ENCODE results near the gene MDM1. TPM values are rescaled to one million over a fixed set of nuclear protein-coding genes. Genes with fewer than 3 reads are reported as not detected.
A peak's percentile ranks its signal among the peaks of the same experiment; 100 is the strongest.

Gene MDM1
- polyA plus RNA-seq, 1 experiment, result 8.5 TPM

GRCh38 chr12:68331500-68331868, 678 bp downstream of the MDM1 start:
- DNase-seq (ENCODE audit: low read depth), result no peak
- ChIA-PET POLR2A (no interaction called here), CTCF (interaction anchor here (1.2 kb wide), 1 partner anchor 14 kb away, joined by 5 read pairs; no protein-coding TSS in a partner anchor)
- Histone ChIP-seq H3K4me3 (ENCODE audit: low read depth, low read length) (peak overlapping the region; percentile 90), H3K36me3 (ENCODE audit: control insufficient read depth, insufficient read depth, low read length) (no peaks in the 10 kb centered on the region), H3K27me3 (ENCODE audit: control insufficient read depth, insufficient read depth, low read length) (peaks cover 2% of the 10 kb centered on the region)
- TF ChIP-seq, protein P1, sequence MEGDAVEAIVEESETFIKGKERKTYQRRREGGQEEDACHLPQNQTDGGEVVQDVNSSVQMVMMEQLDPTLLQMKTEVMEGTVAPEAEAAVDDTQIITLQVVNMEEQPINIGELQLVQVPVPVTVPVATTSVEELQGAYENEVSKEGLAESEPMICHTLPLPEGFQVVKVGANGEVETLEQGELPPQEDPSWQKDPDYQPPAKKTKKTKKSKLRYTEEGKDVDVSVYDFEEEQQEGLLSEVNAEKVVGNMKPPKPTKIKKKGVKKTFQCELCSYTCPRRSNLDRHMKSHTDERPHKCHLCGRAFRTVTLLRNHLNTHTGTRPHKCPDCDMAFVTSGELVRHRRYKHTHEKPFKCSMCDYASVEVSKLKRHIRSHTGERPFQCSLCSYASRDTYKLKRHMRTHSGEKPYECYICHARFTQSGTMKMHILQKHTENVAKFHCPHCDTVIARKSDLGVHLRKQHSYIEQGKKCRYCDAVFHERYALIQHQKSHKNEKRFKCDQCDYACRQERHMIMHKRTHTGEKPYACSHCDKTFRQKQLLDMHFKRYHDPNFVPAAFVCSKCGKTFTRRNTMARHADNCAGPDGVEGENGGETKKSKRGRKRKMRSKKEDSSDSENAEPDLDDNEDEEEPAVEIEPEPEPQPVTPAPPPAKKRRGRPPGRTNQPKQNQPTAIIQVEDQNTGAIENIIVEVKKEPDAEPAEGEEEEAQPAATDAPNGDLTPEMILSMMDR (IDR thresholded peaks at IDR 0.05; ENCODE audit: insufficient read depth, low read depth, low read length), result no peak

GRCh38 chr12:68327896-68328295, 4.3 kb downstream of the MDM1 start:
- ChIA-PET CTCF (interaction anchor here (1.2 to 1.3 kb wide), 2 partner anchors 10 to 105 kb away, joined by 4 to 5 read pairs; no protein-coding TSS in a partner anchor), POLR2A (no interaction called here)
- TF ChIP-seq, protein P1 (IDR thresholded peaks at IDR 0.05; ENCODE audit: insufficient read depth, low read depth, low read length), result no peak
- Histone ChIP-seq H3K36me3 (ENCODE audit: control insufficient read depth, insufficient read depth, low read length) (no peaks in the 10 kb centered on the region; the same call in 1 of the 2 replicates), H3K4me3 (ENCODE audit: low read depth, low read length) (no peak overlapping the region), H3K27me3 (ENCODE audit: control insufficient read depth, insufficient read depth, low read length) (no peaks in the 10 kb centered on the region)
- DNase-seq (ENCODE audit: low read depth), result no peak

DNA sequence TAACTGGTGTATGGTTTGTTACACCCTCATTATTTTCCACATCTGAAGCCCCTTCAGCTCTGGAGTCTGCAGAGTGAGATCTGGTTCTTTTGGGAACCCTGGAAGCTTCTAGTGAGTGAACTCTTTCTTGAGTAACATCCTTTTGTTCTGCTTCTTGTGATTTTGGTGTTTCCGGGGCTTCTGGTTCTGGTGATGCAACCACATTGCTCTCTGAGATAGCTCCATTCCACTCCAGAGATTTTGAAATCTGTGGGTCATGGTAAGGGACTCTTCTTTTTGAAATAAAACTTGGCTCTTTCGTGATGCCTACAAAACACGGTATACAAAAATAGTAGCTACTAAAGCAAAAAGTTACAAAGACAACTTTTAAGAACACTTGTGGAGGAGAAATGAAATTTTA, 5.4 kb downstream of the MDM1 start:
- H3K27me3 ChIP-seq (ENCODE audit: control insufficient read depth, insufficient read depth, low read length), result no peaks in the 10 kb centered on the region
- ChIA-PET CTCF (interaction anchor here (1.0 to 1.7 kb wide), 3 partner anchors 9 to 103 kb away, joined by 4 to 7 read pairs (median 5); no protein-coding TSS in a partner anchor), POLR2A (no interaction called here)
- TF ChIP-seq, protein P1 (IDR thresholded peaks at IDR 0.05; ENCODE audit: insufficient read depth, low read depth, low read length), result no peak
- no peak for DNase-seq (ENCODE audit: low read depth)
- H3K4me3 ChIP-seq (ENCODE audit: low read depth, low read length), result no peak overlapping the region
- no peaks in the 10 kb centered on the region; the same call in 1 of the 2 replicates for H3K36me3 ChIP-seq (ENCODE audit: control insufficient read depth, insufficient read depth, low read length)

DNA sequence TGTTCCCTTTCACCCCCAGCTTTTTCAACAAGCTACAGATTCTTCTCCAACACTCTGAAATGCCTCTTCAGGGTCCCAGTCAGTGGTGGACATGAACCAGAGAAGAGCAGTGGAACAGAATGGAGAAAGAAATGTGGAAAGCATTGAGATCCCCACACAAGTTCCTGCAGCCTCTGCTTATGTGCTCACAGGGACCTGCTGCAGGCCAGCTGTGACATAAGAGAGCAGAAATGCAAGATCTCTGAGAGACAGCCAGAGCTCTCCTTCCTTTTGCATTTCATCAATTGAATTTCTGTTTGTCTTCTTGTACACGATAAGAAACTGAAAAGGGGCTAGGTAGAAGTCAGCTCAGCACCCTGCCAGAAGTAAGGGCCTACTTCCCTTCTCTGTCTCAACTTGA, 6.2 kb downstream of the MDM1 start:
- no peak overlapping the region for H3K4me3 ChIP-seq (ENCODE audit: low read depth, low read length)
- no peaks in the 10 kb centered on the region; the same call in 1 of the 2 replicates for H3K36me3 ChIP-seq (ENCODE audit: control insufficient read depth, insufficient read depth, low read length)
- CTCF ChIA-PET, result interaction anchor here (0.7 to 1.7 kb wide), 3 partner anchors 10 to 103 kb away, joined by 5 to 7 read pairs (median 5); no protein-coding TSS in a partner anchor
- no peaks in the 10 kb centered on the region for H3K27me3 ChIP-seq (ENCODE audit: control insufficient read depth, insufficient read depth, low read length)
- no peak for DNase-seq (ENCODE audit: low read depth)
- POLR2A ChIA-PET, result no interaction called here
- TF ChIP-seq, protein P1 (IDR thresholded peaks at IDR 0.05; ENCODE audit: insufficient read depth, low read depth, low read length), result no peak

GRCh38 chr12:68324531-68324930, 7.6 kb downstream of the MDM1 start:
- Histone ChIP-seq H3K36me3 (ENCODE audit: control insufficient read depth, insufficient read depth, low read length) (no peaks in the 10 kb centered on the region; the same call in 1 of the 2 replicates), H3K4me3 (ENCODE audit: low read depth, low read length) (no peak overlapping the region), H3K27me3 (ENCODE audit: control insufficient read depth, insufficient read depth, low read length) (no peaks in the 10 kb centered on the region)
- CTCF ChIA-PET, result interaction anchor here (1.4 kb wide), 1 partner anchor 101 kb away, joined by 7 read pairs; no protein-coding TSS in a partner anchor
- TF ChIP-seq, protein P1 (IDR thresholded peaks at IDR 0.05; ENCODE audit: insufficient read depth, low read depth, low read length), result no peak
- POLR2A ChIA-PET, result no interaction called here
- no peak for DNase-seq (ENCODE audit: low read depth)
